Purkinje cell (primary cell): Measurements from ENCODE around the gene PYGO2. TPM values are rescaled to one million over a fixed set of nuclear protein-coding genes. Genes with fewer than 3 reads are reported as not detected.

Experiments
- polyA plus RNA-seq: library from polyadenylated mRNA; unstranded; fragments of >200 nt; fragmentation: Nextera tagmentation; gene quantifications from 2 replicates; pipeline ENCODE4 v1.2.1, GENCODE V29; 2014

PYGO2 gene, protein sequence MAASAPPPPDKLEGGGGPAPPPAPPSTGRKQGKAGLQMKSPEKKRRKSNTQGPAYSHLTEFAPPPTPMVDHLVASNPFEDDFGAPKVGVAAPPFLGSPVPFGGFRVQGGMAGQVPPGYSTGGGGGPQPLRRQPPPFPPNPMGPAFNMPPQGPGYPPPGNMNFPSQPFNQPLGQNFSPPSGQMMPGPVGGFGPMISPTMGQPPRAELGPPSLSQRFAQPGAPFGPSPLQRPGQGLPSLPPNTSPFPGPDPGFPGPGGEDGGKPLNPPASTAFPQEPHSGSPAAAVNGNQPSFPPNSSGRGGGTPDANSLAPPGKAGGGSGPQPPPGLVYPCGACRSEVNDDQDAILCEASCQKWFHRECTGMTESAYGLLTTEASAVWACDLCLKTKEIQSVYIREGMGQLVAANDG
- 2.0 and 3.7 TPM in 2 replicates for polyA plus RNA-seq

DNA sequence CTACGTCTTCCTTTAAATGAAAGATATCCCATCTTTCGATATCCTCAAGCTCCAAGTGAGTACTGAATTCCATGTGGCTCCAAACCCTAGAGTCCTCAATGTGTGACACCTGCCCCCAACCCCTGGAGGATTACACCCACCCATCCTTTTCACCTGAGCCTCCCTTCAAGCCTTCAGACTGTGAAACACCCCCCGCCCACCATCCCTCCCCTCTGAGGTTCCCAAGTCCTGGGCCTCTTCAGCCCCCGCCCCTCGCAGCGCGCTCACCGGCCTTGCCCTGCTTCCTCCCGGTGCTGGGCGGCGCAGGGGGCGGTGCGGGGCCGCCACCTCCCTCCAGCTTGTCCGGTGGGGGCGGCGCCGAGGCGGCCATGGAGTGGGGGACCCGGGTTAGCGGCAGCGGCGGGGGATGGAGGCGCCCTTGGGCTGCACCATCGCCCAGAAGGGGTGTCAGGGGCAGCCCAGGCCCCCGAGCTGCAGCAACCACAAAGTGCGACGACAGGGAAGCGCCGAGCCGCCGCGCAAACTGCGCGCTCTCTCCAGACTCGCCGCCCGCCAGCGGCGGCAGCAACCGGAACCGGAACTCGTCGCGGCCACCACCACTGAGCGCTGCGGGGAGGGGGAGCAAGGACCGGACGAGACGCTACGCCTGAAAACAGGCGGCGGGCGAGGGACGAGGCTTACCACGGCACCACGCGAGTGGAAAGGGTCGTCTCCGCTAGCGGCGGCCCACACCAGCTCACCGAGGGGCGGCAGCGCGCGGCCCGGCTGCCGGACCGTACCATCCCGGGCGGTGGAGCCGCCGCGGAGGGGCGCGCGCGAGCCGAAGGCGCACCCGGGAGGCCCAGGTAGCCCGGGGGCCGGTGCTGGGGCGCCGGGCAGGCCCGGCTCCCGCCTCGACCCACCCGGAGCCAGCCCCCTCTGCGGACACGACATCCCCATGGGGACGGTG lies at the start of gene PYGO2:
PYGO2 (minus strand) TSS at position 576 of the 949 bp plus-strand sequence; CDS start at position 370, 206 bp downstream.

DNA sequence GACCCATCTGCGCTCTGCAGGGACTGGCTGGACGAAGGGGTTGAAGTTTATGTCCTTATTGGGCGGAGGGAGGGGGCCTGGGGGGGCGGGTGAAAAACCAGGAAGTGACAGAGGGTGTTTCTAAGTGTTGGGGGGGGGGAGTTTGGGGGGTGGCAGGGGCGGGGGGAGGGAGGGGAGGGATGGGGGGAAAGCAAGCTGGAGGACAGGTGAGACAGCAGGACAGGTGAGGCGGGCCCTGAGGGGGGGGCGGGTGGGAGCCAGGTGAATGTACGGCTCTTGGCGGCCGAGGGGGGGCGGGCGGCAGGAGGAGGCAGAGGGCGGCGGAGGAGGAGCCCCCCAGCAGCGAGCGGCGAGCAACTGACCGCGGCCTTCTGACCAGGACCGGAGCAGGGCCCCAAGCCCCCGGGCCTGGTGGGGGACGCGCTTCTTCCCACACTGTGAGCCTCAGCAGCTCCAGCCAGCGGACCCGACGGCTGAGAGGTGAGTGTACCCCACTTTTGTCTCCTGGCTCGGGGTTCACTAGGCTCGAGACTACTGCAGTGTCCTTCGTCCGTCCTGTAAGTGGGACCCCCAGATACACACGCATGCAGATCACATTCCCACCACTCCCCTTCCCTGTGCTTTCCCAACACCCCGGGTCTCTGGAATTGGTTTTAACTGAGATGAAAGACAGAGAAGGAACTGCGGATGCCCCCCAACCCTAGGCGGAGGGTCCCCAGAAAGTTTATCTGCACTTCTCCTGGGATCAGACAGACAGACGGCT lies 41.1 kb upstream of the PYGO2 start, which contains the start of gene ZBTB7B:
ZBTB7B (plus strand) TSS at position 339 of the 763 bp plus-strand sequence. CDS start 11,859 bp downstream, outside the sequence.

GRCh38 chr1:154993572-154994268 lies 32.1 kb upstream of the PYGO2 start, which contains the start of gene LENEP:
LENEP (plus strand) TSS chr1:154993586; CDS start chr1:154993608, 22 bp downstream.

GRCh38 chr1:154982897-154983648 lies 21.5 kb upstream of the PYGO2 start, which contains the start of gene FLAD1:
FLAD1 (plus strand) TSS chr1:154983344; CDS start chr1:154983695, 351 bp downstream.

DNA sequence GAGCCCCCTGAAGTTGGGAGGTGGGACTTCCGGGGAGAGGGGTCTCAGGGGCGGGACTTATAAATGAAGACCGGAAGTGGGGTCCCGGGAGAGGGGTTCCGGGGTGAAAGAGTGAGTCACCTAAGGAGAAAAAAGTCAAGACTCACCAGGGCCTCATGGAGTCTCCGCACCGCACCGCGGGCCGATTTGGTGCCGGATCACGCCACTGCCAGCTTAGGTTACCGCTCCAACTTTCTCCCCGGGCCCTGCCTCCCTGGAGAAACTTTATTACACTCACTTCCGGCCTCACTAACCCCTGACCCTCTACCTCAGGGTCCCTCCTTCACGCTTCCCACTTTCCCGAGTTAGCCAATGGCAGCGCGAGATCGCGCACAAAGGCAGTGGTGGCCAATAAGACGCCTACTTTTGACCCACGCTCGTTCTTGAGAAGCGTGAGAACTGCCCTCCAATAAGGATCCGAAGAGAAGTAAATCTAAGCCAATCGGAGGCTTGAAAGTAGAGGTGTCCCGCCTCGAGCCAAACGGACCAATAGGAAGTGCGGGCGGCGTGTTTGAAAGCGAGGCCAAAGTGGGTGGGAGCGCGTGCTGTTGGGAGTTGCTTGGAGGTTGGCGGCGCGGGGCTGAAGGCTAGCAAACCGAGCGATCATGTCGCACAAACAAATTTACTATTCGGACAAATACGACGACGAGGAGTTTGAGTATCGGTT lies 12.7 kb upstream of the PYGO2 start, which contains the start of gene CKS1B:
CKS1B (plus strand) TSS at position 580 of the 706 bp plus-strand sequence; CDS start at position 645, 65 bp downstream.

GRCh38 chr1:154970631-154971340 lies 9.2 kb upstream of the PYGO2 start, which contains the start of gene SHC1:
SHC1 (minus strand) TSS chr1:154970747; CDS start chr1:154970526, 221 bp downstream.

DNA sequence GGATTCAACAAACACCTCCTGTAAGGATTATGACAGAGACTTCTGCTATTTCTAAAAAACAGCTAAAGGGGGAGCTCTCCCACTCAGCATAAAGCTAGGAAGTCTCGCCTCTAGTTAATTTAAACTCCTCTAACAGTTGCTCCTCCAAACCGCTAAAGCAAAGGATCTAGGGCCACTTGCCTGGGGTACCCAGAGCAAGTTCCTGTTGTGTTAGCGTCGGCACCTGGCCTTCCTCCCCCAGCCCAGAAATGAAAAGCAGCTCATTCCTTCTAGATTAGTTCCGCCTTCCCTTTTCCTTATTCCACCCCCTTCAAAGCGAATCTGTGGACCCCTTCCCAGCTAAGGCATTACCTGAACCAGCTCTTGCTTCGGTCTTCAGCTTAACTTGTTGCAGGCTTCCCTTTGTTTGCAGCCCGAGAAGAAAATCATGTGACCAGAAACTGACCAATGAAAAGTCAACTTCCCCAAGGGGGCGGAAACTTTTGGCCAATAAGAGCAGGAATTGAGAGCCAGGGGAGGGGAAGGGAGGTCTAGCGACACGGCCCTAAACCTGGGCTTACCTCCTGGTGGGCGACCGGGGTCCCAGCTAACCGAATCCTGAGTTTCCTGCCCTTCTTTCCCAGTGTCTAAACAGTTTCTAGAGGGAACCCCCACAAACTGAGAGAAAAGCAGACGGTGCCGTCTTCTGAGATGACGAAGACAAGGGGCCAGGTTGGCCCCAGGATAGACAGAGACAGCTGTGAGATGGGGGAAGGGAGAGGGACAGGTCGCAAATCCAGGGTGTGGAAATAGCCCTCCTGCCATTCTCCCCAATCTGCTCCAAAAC lies 5.7 kb downstream of the PYGO2 start, which contains the start of gene PBXIP1:
PBXIP1 (minus strand) TSS at position 382 of the 826 bp plus-strand sequence. CDS start 2,378 bp downstream, outside the sequence.

GRCh38 chr1:154936555-154937084 lies 25.0 kb downstream of the PYGO2 start, which contains the start of gene PMVK:
PMVK (minus strand) TSS chr1:154936719; CDS start chr1:154936685, 34 bp downstream.

Other genes starting within 250 kb of the PYGO2 start
- 1.2 and 1.4 TPM in 2 replicates for gene KCNN3, start 91.5 kb downstream of the PYGO2 start, polyA plus RNA-seq
- gene PMVK, start 25.1 kb downstream of the PYGO2 start, polyA plus RNA-seq: 25.0 and 27.5 TPM in 2 replicates
- 1.2 and 1.5 TPM in 2 replicates for gene PBXIP1, start 5.7 kb downstream of the PYGO2 start, polyA plus RNA-seq
- 1.3 and 2.0 TPM in 2 replicates for gene SHC1, start 9.0 kb upstream of the PYGO2 start, polyA plus RNA-seq
- gene CKS1B, start 12.9 kb upstream of the PYGO2 start, polyA plus RNA-seq: 48.7 and 52.2 TPM in 2 replicates
- gene FLAD1, start 21.6 kb upstream of the PYGO2 start, polyA plus RNA-seq: 21.8 and 34.5 TPM in 2 replicates
- not detected in 2 replicates for gene LENEP, start 31.8 kb upstream of the PYGO2 start, polyA plus RNA-seq
- gene ZBTB7B, start 41.0 kb upstream of the PYGO2 start, polyA plus RNA-seq: 0.15 TPM in 1 of 2 replicates, not detected in the other
- not detected in 2 replicates for gene DCST2, start 72.0 kb upstream of the PYGO2 start, polyA plus RNA-seq
- not detected in 2 replicates for gene DCST1, start 72.0 kb upstream of the PYGO2 start, polyA plus RNA-seq
- gene ADAM15, start 89.5 kb upstream of the PYGO2 start, polyA plus RNA-seq: 0.28 and 1.2 TPM in 2 replicates
- not detected in 2 replicates for gene EFNA4, start 102.0 kb upstream of the PYGO2 start, polyA plus RNA-seq
- 2.2 and 6.2 TPM in 2 replicates for gene EFNA3, start 117.1 kb upstream of the PYGO2 start, polyA plus RNA-seq
- gene EFNA1, start 166.1 kb upstream of the PYGO2 start, polyA plus RNA-seq: 1.4 and 3.8 TPM in 2 replicates
- gene SLC50A1, start 174.1 kb upstream of the PYGO2 start, polyA plus RNA-seq: 4.2 and 5.1 TPM in 2 replicates
- 88.7 and 130 TPM in 2 replicates for gene DPM3, start 178.7 kb upstream of the PYGO2 start, polyA plus RNA-seq
- gene KRTCAP2, start 211.5 kb upstream of the PYGO2 start, polyA plus RNA-seq: 468 and 662 TPM in 2 replicates
- gene TRIM46, start 212.1 kb upstream of the PYGO2 start, polyA plus RNA-seq: 0.73 and 2.3 TPM in 2 replicates
- gene THBS3, start 246.1 kb upstream of the PYGO2 start, polyA plus RNA-seq: 0.56 and 2.3 TPM in 2 replicates
- 19.3 and 24.2 TPM in 2 replicates for gene MTX1, start 246.9 kb upstream of the PYGO2 start, polyA plus RNA-seq